ENCODE data around the gene IFFO2.
"Not testable (repeated sequence)": the region's sequence is repeated elsewhere in the genome, so short reads cannot be mapped to it uniquely, and the experiment has no call there.

IFFO2 gene

GRCh38 chr1:18874600-18874999 is 81.9 kb downstream of the IFFO2 start:
- DNase-seq (ENCODE audit: low spot score): no peak

- DNase-seq (ENCODE audit: low spot score): no peak
These were observed 82.4 kb downstream of the IFFO2 start for GRCh38 chr1:18874036-18874435.

- DNase-seq (ENCODE audit: low spot score): no peak
These were observed 84.3 kb downstream of the IFFO2 start for GRCh38 chr1:18872071-18872611.

GRCh38 chr1:18871401-18872070 is 84.9 kb downstream of the IFFO2 start:
- no peak for DNase-seq (ENCODE audit: low spot score)

- no peak for DNase-seq (ENCODE audit: low spot score)
These were observed 85.5 kb downstream of the IFFO2 start for GRCh38 chr1:18870957-18871356.

GRCh38 chr1:18870595-18870865 is 85.9 kb downstream of the IFFO2 start:
- DNase-seq (ENCODE audit: low spot score): not testable (repeated sequence)

- DNase-seq (ENCODE audit: low spot score): no peak
These were observed 86.5 kb downstream of the IFFO2 start for GRCh38 chr1:18869847-18870594.

- no peak for DNase-seq (ENCODE audit: low spot score)
These were observed 87.6 kb downstream of the IFFO2 start for GRCh38 chr1:18868801-18869424.

GRCh38 chr1:18868354-18868753 is 88.1 kb downstream of the IFFO2 start:
- no peak for DNase-seq (ENCODE audit: low spot score)

- no peak for DNase-seq (ENCODE audit: low spot score)
These were observed 89.6 kb downstream of the IFFO2 start for GRCh38 chr1:18866846-18867245.

GRCh38 chr1:18866314-18866713 is 90.2 kb downstream of the IFFO2 start:
- DNase-seq (ENCODE audit: low spot score): no peak

GRCh38 chr1:18865176-18865575 is 91.3 kb downstream of the IFFO2 start:
- DNase-seq (ENCODE audit: low spot score): no peak

- no peak for DNase-seq (ENCODE audit: low spot score)
These were observed 94.9 kb downstream of the IFFO2 start for GRCh38 chr1:18861590-18861989.

GRCh38 chr1:18861082-18861481 is 95.4 kb downstream of the IFFO2 start:
- DNase-seq (ENCODE audit: low spot score): no peak

GRCh38 chr1:18859560-18859959 is 96.9 kb downstream of the IFFO2 start, which contains the start of gene TAS1R2:
TAS1R2 (minus strand) TSS chr1:18859660; CDS start chr1:18859660, 0 bp downstream.
- DNase-seq (ENCODE audit: low spot score): no peak

GRCh38 chr1:18858070-18858688 is 98.3 kb downstream of the IFFO2 start:
- no peak for DNase-seq (ENCODE audit: low spot score)

- no peak for DNase-seq (ENCODE audit: low spot score)
These were observed 100.0 kb downstream of the IFFO2 start for GRCh38 chr1:18856435-18856834.

GRCh38 chr1:18855573-18855972 is 100.9 kb downstream of the IFFO2 start:
- no peak for DNase-seq (ENCODE audit: low spot score)

GRCh38 chr1:18854331-18855025 is 102.0 kb downstream of the IFFO2 start:
- no peak for DNase-seq (ENCODE audit: low spot score)

All from germinal center (tissue), 1 donor.